Adrenal gland (tissue), 5 donors: ENCODE measurements around the gene GNAL.

Experiments used
- POLR2A ChIP-seq, 2 donors: fragments of 450-650 bp; IDR thresholded peaks; one replicate each; pipeline ENCODE4 v1.6.1; 2017; ENCODE audit warnings: antibody characterized with exemption in 2 of 2, mild to moderate bottlenecking in 2 of 2, moderate library complexity in 1 of 2
- TF ChIP-seq, protein P1 (sequence below), 6 experiments: fragments of 450-650 bp in 4 of 6; fragments of 200-600 bp in 2 of 6; sonication (generic) in 1 of 6; IDR thresholded peaks; 1 replicate in 5 of 6; 2 replicates in 1 of 6; pipeline versions ENCODE4 v1.5.1 to v1.8.0; 2016 to 2021; ENCODE audit warnings: antibody characterized with exemption in 6 of 6, mild to moderate bottlenecking in 2 of 6, moderate library complexity in 1 of 6
- donor health status: DM: no; HTN: no; CAD: no.

DNA sequence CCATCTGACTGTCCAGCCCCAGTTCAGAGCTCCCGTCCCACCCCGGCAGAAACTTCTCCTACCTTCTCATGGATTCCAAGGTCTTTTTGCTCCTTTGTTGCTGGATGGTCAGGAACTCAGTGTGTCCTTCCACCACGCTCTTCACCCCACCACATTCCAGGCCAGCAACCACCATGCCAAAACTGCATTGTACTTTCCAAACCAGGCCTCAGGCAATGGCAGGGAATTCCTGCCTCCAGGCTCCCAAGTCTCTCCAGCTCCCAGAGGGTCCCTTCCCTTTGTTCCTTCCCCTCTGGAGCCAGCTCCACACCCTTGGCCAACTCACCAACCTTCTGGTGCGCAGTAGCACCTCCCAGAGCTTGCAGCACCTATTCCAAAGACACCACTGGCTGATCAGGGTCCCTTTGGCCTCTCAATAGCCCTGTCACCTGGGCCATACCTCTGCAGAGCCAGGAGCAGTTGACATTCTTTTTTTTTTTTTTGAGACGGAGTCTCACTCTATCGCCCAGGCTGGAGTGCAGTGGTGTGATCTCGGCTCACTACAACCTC is 170.3 kb downstream of the GNAL start:
- TF ChIP-seq POLR2A (IDR thresholded peaks at IDR 0.05) = no peak
- TF ChIP-seq, protein P1, sequence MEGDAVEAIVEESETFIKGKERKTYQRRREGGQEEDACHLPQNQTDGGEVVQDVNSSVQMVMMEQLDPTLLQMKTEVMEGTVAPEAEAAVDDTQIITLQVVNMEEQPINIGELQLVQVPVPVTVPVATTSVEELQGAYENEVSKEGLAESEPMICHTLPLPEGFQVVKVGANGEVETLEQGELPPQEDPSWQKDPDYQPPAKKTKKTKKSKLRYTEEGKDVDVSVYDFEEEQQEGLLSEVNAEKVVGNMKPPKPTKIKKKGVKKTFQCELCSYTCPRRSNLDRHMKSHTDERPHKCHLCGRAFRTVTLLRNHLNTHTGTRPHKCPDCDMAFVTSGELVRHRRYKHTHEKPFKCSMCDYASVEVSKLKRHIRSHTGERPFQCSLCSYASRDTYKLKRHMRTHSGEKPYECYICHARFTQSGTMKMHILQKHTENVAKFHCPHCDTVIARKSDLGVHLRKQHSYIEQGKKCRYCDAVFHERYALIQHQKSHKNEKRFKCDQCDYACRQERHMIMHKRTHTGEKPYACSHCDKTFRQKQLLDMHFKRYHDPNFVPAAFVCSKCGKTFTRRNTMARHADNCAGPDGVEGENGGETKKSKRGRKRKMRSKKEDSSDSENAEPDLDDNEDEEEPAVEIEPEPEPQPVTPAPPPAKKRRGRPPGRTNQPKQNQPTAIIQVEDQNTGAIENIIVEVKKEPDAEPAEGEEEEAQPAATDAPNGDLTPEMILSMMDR (IDR thresholded peaks at IDR 0.05) = no peak
